MV-4-11 (cell line): Measurements from ENCODE around the gene MAP1LC3B.

ENCODE experiments used
- DNase-seq: peaks from one replicate; lab custom pipeline; 2025; lab: John Stamatoyannopoulos, UW

The MAP1LC3B gene

DNA sequence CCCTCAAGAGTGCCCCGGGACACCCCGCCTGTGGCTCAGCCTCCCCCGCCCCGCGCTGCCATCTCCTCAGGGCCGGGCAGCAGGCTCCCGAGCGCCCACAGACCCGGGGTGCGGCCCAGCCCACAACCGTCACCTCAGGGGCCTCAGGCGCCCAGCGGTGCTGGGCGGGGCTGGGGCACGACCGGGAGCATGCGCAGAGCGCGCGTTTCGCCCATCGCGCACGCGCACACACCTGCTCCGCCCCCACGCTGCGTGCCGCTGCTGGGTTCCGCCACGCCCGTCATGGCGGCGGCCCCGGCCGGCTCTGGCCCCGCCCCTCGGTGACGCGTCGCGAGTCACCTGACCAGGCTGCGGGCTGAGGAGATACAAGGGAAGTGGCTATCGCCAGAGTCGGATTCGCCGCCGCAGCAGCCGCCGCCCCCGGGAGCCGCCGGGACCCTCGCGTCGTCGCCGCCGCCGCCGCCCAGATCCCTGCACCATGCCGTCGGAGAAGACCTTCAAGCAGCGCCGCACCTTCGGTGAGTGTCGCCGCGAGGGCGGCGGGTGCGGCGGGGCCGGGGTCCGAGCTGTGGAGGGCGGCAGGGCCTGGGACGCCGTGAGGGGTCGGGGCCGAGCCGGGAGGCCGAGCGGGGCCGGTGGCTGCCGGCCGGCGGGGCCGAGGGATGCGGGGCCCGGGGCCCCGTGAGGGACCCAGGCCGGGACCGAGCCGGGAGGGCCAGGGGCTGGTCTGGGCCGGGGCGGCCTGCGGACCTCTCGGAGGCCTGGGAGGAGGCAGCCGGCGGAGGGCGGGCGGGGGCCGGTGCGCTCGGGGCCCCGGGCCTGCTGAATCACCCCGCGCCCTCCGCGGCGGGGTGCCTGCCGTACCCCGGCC is at the start of gene MAP1LC3B:
Gene MAP1LC3B, plus strand, starts transcription at position 387 of the 871 bp plus-strand sequence. Its CDS starts 92 bp downstream, at position 479.
- peak; percentile 92 for DNase-seq

DNA sequence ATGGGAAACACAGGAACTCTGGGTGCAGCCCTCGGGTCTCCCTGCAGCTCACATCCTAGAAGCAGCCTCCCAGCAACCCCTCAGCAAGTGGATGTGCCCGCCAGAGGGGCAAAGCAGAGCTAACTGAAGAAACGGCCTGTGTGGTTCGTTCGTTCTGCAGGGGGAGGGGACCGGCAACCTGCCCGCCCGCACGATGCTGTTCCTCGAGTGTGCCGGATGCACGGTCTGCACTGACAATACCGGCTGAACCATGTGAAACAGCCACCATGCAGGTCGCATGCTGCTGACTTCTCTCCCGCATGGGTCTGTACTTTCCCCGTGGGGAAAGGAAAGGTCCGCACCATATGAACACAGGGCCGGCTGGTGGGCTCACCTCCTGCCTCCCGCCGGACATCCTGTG is 49.6 kb upstream of the MAP1LC3B start:
- DNase-seq: no peak

DNA sequence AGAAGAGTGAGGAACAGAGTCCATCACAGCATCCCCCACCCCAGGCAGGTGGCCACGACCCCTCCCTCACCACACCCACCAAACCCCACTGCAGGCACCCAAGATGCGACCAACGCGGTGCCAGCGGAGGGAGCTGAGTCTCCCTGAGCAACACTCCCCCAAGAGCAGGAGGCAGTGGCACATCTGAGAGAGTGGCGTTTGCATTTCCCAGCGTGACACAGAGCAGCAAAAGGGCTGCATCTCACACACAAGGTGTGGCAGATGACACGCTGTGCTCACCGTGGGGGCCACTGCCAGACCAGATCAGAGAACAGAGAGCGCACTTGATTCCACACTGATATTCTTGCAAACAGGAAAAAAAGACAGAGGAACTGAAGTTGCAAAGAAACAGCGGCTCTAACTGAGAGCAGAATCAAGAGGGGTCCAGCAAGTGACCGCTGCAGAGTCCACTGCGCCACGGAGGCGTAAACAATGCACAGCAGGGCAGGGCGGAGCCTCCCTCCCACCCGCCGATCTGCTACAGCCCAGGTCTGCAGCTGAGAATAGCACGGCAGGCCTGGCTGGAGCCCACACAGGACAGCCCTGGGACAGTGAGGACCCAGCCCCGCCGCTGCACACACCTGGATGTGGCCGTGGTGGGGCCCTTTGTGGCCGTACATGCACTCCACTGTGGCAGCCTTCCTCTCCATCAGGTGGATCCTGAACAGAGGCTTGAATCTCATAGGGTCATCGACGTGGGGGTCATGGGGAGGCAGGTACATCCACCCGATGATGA is 49.0 kb upstream of the MAP1LC3B start:
- no peak for DNase-seq

DNA sequence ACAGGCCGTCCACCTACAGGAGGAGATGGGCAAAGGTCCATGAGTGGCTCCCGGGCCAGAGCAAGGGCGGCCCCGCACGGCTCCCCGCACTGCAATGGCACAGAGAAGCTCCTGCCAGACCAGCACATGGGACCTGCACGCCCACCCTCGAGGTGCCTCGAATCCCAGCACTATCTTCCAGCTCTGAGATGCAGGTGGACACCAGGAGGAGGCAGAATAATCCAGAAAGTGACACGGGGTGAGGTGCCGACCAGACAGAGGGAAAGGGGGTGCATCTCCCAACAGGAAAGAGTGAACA is 48.4 kb upstream of the MAP1LC3B start:
- no peak for DNase-seq

DNA sequence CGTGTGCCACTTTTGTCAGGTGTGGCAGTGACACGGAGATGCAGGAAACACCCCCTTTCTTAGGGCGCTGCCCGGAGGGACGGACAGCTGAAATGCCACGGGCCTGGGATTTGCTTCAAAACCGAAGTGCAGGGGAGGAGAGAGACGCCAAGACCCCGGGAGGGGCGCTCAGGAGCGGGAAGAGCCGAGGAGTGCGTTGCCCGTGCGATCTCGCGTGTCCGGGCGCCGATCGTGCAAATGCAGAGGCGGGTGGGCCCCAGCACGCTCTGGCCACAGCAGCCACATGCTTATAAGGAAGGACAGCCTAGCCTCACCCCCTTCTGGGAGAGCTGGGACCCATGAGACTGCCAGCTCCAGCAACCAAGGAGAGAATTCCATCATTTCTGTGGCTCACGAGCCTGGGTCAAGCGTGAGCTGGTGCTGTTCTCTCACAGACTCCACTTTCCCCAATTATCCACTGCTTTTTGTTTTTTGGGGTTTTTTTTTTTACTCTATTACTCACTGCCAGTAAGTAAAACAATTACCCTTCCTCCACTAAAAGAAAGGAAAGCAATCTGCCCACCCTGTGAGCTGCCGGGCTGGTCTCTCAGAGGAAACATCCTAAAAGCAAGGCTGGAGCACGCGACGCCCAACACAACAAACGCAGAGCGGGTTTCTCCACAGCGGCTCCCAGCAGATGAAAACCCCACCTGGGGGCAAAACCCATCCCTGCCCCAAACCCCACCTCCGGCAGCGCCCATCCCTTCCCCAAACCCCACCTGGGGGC is 47.8 kb upstream of the MAP1LC3B start:
- DNase-seq: no peak

DNA sequence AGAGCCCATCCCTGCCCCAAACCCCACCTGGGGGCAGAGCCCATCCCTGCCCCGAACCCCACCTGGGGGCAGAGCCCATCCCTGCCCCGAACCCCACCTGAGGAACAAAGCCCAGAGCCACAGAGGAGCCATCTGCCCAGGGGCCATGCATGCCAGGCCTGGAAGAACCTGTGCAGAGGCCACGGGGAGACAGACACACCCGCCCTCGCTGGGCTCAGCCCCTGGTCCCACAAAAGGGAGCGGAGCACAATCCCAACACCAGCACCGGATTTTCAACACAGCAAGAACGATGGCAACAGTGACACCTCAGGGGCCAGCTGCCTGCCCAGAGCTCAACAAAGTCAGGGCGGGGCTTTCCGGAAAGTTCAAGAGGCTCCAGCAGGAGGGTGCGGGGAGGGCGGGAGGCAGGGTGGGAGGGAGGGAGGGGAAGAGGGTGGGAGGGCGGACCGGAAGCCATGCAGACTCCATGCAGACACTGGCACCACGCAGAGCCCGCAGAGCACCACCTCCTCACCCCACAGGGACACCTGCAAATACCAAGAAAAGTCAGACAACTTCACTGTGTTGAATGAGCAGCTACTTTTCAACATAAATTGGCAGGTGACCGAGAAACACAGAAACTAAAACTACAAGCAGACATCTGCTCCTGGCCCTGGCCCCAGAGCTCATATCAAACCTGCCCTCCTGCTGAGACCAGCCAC is 47.1 kb upstream of the MAP1LC3B start:
- DNase-seq: no peak

- DNase-seq: no peak
Measured at GRCh38 chr16:87345726-87346424, 46.3 kb upstream of the MAP1LC3B start.

- DNase-seq: no peak
Measured at GRCh38 chr16:87346517-87347060, 45.5 kb upstream of the MAP1LC3B start.

- DNase-seq: no peak
Measured at GRCh38 chr16:87347932-87348615, 44.1 kb upstream of the MAP1LC3B start.

DNA sequence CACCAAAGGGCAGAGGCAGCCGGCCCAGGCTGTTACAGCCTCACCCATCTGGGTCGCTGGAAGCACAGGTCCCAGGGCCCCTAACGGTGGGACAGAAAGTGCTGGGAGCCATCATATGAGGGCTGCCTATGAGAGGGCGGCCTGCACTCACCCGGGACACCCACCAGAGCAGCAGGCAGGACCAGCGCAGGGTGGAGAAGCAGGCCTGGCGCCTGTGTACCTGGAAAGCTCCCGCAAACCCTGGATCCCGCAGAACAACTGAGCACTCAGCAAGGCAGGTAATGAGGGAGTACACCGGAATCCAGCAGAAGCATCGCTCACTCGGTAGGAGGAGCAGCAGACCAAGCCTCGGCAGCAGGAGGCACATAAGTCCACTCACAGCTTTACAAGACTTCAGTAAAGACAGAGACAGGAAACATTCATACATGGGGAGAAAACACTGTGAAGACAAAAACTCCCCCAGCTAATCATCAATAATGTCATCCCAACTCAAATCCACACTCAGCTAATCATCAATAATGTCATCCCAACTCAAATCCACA is 43.4 kb upstream of the MAP1LC3B start:
- DNase-seq: no peak

DNA sequence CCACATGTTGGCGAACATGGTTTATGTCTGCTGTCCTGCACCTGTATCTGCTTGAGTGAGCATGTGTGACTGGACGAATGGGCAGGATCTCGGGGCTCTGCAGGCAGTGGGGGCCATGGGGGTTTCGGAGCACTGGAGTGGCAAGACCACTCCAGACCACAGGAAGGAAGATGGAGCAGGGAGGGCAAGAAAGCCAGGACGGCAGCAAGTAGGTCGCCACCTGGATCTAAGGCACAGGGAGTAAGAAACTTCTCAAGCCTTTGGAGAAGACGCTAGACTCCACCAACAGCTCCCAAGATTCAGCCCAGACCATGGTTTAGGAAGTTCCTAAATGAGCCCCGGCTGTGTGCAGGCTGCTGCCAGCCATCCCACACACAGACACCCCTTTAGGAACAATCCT is 42.1 kb upstream of the MAP1LC3B start:
- DNase-seq: no peak

DNA sequence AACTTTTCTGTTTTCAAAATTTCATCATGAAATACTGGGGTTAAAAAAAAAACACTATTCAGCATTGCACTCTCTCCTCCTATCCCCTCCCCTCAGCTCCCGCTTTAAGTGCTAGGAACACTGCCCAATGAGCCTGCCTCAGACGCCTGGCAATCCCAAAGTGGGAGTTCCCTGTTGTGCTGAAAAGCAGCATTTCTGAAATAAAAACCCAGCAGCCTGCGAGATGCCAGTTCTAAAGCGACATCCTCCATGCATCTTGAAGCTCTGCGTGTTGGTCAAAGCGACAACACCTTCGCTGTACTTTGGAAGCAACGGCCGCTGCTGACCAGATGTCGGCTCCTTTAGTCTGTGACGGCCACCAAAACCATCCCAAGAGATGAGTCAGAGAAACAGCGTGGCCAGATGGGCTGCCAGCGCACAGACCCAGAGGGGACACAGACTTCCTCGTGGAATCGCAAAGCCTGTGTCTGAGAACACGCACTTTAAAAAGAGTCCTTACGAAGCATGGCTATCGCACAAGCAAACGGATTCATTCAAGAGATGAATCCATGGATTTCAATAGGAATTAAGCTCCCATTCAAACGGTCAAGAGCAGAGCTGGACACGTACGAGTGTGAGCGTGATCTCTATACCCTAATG is 41.3 kb upstream of the MAP1LC3B start:
- DNase-seq: no peak

GRCh38 chr16:87351320-87351698 is 40.8 kb upstream of the MAP1LC3B start:
- no peak for DNase-seq

- DNase-seq: no peak
Measured at GRCh38 chr16:87352818-87353217, 39.3 kb upstream of the MAP1LC3B start.

DNA sequence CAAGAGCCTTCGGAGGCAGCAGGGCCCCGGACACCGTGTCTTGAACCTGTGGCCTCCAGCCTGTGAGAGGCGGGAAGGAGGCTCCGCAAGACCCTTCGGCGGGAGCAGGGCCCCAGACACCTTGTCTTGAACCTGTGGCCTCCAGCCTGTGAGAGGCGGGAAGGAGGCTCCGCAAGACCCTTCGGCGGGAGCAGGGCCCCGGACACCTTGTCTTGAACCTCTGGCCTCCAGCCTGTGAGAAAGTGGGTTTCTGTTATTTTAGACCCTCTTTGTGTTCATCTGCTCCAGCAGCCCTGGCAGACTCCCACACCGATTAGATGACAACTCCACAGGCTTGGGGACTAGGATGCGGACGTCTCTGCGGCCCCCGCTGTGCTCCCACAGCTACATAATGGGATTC is 38.5 kb upstream of the MAP1LC3B start:
- no peak for DNase-seq

DNA sequence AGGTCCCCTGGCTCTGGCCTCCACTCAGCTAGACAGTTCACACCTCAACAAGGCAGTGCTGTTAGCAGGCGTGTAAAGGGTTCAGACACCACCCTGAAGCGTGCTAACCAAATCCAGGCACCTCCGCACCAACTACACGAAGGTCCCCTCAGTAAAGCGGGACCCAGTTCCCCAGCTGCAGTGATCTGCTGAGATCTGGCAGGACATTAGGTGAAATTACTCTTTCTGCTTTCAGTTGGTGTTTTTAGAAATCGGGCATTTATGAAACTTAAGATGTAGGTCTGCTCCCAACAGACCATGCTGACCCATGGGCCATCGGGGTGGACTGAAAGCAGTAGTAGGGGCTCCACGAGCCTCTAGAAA is 35.7 kb upstream of the MAP1LC3B start:
- no peak for DNase-seq

- DNase-seq: no peak
Measured at GRCh38 chr16:87358250-87358649, 33.9 kb upstream of the MAP1LC3B start.

DNA sequence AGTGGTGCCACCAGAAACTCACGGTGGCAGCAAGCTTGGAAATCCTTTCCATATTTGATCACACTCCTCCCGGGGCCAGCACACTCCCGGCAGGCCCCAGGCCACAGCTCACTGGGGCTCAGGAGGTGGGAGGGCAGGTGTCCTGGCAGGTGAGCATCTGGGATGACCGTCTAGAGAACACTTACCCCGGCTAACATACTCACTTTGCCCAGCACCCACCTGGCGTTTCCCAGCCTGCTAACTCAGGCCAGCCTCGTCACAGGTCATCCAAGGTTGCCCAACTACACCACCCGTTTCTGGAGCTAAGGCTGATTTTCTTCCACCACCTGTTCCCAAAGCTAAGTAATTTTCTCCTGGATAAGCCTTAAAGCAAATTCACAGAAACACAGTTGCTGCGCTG is 33.4 kb upstream of the MAP1LC3B start:
- DNase-seq: no peak

DNA sequence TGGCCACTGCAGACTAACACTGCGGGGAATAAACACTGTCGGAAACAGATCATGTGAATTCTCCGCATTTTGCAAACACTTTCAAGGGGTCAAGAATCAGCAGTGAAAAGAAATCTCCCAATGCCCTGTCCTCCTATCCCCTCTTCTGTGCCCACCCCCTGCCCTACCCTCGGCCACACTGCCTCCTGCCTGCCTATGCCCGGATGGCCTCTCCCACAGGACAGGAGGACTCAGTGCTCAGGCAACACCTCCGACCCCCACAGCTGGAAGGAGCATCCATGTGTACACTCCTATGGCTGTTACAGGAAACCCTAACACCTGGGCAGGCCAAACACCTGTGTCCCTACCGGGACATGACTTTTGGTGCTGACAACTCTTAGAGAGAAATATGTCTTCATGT is 33.0 kb upstream of the MAP1LC3B start:
- no peak for DNase-seq
